Vagina (tissue), 2 donors: Measurements from ENCODE around the gene PDZK1. TPM values are rescaled to one million over a fixed set of nuclear protein-coding genes. Genes with fewer than 3 reads are reported as not detected.
"Not testable (repeated sequence)": the region's sequence is repeated elsewhere in the genome, so short reads cannot be mapped to it uniquely, and the experiment has no call there.

Experiments
- DNase-seq, 2 donors: peaks; one replicate each; pipeline ENCODE4 v3.0.0-alpha.2; 2017; ENCODE audit errors: extremely low spot score in 2 of 2
- H3K27ac ChIP-seq: fragments of 200-600 bp; sonication (generic); one replicate; pipeline ENCODE4 v1.5.1; 2019
- H3K27me3 ChIP-seq: fragments of 200-600 bp; sonication (generic); one replicate; pipeline ENCODE4 v1.5.1; 2019
- H3K36me3 ChIP-seq, 2 donors: fragments of 200-600 bp; sonication (generic); one replicate each; pipeline ENCODE4 v1.5.1; 2017 to 2019
- H3K4me1 ChIP-seq: fragments of 200-600 bp; sonication (generic); one replicate; pipeline ENCODE4 v1.5.1; 2019
- H3K4me3 ChIP-seq, 2 donors: fragments of 200-600 bp; sonication (generic); 1 replicate in 1 of 2; 2 replicates in 1 of 2; pipeline ENCODE4 v1.5.1; 2016 to 2019
- H3K9me3 ChIP-seq: fragments of 200-600 bp; sonication (generic); one replicate; pipeline ENCODE4 v1.5.1; 2019
- CTCF ChIP-seq, 3 experiments: fragments of 450-650 bp in 2 of 3; fragments of 200-600 bp in 1 of 3; sonication (generic) in 1 of 3; IDR thresholded peaks; one replicate each; pipeline ENCODE4 v1.5.1; 2017 to 2019; ENCODE audit warnings: antibody characterized with exemption in 3 of 3, mild to moderate bottlenecking in 2 of 3, moderate library complexity in 2 of 3
- POLR2A ChIP-seq, 2 donors: fragments of 450-650 bp; IDR thresholded peaks; one replicate each; pipeline ENCODE4 v1.6.1; 2017; ENCODE audit warnings: antibody characterized with exemption in 2 of 2, mild to moderate bottlenecking in 2 of 2, moderate library complexity in 2 of 2
- POLR2AphosphoS5 ChIP-seq, 2 donors: sonication (generic); formaldehyde crosslinking; IDR thresholded peaks; one replicate each; pipeline ENCODE4 v1.9.0; 2017; ENCODE audit warnings: antibody characterized with exemption in 2 of 2, mild to moderate bottlenecking in 2 of 2, low read depth in 1 of 2; ENCODE audit not compliant: insufficient read depth in 1 of 2
- intact Hi-C: fragments of 100-400 bp; cut with DNase I; formaldehyde crosslinking; loops from one replicate; pipeline ENCODE4 v1.15.1; 2023
- total RNA-seq: library from RNA; depleted of rRNA; stranded (reverse); fragments of >200 nt; gene quantifications from one replicate; pipeline ENCODE4 v1.2.3, GENCODE V29; 2016

The PDZK1 gene
- total RNA-seq, 1 donor from 2014 or later, result 0.49 TPM

DNA sequence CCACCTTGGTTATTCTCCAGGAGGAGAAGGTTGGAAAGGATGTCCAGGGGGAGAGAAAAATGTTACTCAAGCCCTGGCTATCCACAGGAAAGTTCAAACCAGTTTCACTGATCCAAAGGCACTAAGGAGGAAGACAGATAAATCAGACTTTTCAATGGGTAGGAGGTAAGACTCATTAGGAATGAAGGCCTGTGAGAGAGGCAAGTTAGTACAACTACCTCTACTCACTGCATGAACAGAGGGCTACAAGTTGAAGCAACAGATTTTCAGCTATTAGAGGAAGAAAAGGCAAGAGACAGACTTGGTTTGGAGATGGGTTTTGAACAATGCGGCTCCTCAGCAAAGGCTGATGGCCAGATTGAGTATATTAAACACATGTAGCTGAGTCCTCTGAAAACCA lies 29.0 kb upstream of the PDZK1 start:
- peaks cover 0 to 4% of the 10 kb centered on the region in 2 donors for H3K36me3 ChIP-seq
- DNase-seq, result no peak
- no peaks in the 10 kb centered on the region for H3K27me3 ChIP-seq
- H3K4me3 ChIP-seq, result no peak overlapping the region
- no peaks in the 10 kb centered on the region for H3K9me3 ChIP-seq
- H3K4me1 ChIP-seq, result no peaks in the 10 kb centered on the region
- TF ChIP-seq POLR2A (IDR thresholded peaks at IDR 0.05), result no peak
- TF ChIP-seq CTCF (IDR thresholded peaks at IDR 0.05), result no peak
- no peak for TF ChIP-seq POLR2AphosphoS5 (IDR thresholded peaks at IDR 0.05; ENCODE audit: insufficient read depth in 1 of 2, low read depth in 1 of 2)
- intact Hi-C loops, result no loop called here
- H3K27ac ChIP-seq, result no peak overlapping the region

DNA sequence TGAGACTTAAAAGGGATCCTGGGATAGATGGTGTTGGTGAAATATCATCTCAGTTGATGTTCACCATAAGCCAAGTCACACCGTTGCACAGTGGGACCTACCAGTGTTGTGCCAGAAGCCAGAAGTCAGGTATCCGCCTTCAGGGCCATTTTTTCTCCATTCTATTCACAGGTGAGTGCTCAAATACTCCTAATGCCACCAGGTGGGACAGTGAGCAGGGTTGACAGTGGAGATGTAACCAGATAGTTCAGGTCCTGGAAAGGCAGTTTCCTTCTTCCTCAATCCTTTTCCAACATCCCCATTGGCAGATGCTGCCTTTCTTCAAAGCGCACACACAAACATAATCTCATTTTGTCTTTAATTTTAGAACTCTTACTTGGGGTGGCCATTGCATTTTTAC lies 23.7 kb upstream of the PDZK1 start:
- DNase-seq, result no peak

GRCh38 chr1:145730467-145730866 lies 23.3 kb upstream of the PDZK1 start:
- TF ChIP-seq POLR2A (IDR thresholded peaks at IDR 0.05) (no peak), POLR2AphosphoS5 (IDR thresholded peaks at IDR 0.05; ENCODE audit: insufficient read depth in 1 of 2, low read depth in 1 of 2) (no peak), CTCF (IDR thresholded peaks at IDR 0.05) (no peak)
- no peaks in the 10 kb centered on the region for H3K9me3 ChIP-seq
- H3K36me3 ChIP-seq, result no peaks in the 10 kb centered on the region
- intact Hi-C loops, result no loop called here
- H3K27me3 ChIP-seq, result no peaks in the 10 kb centered on the region
- DNase-seq, result no peak
- H3K4me3 ChIP-seq, result no peak overlapping the region
- no peak overlapping the region for H3K27ac ChIP-seq
- H3K4me1 ChIP-seq, result no peaks in the 10 kb centered on the region

More for the DNA sequence above, 23.7 kb upstream of the PDZK1 start:
- H3K4me1 ChIP-seq, result no peaks in the 10 kb centered on the region
- H3K27me3 ChIP-seq, result no peaks in the 10 kb centered on the region
- H3K4me3 ChIP-seq, result no peak overlapping the region
- TF ChIP-seq CTCF (IDR thresholded peaks at IDR 0.05) (no peak), POLR2A (IDR thresholded peaks at IDR 0.05) (no peak), POLR2AphosphoS5 (IDR thresholded peaks at IDR 0.05; ENCODE audit: insufficient read depth in 1 of 2, low read depth in 1 of 2) (no peak)
- H3K27ac ChIP-seq, result no peak overlapping the region
- H3K9me3 ChIP-seq, result no peaks in the 10 kb centered on the region
- no peaks in the 10 kb centered on the region for H3K36me3 ChIP-seq
- intact Hi-C loops, result no loop called here

GRCh38 chr1:145729666-145730436 lies 22.7 kb upstream of the PDZK1 start:
- Histone ChIP-seq H3K27me3 (no peaks in the 10 kb centered on the region), H3K4me1 (no peaks in the 10 kb centered on the region), H3K4me3 (no peak overlapping the region), H3K27ac (no peak overlapping the region), H3K36me3 (no peaks in the 10 kb centered on the region), H3K9me3 (no peaks in the 10 kb centered on the region)
- TF ChIP-seq CTCF (IDR thresholded peaks at IDR 0.05), result no peak
- TF ChIP-seq POLR2AphosphoS5 (IDR thresholded peaks at IDR 0.05; ENCODE audit: insufficient read depth in 1 of 2, low read depth in 1 of 2), result no peak
- no peak for TF ChIP-seq POLR2A (IDR thresholded peaks at IDR 0.05)
- intact Hi-C loops, result no loop called here
- no peak for DNase-seq

- H3K4me1 ChIP-seq, result no peaks in the 10 kb centered on the region
- intact Hi-C loops, result no loop called here
- H3K9me3 ChIP-seq, result no peaks in the 10 kb centered on the region
- H3K36me3 ChIP-seq, result no peaks in the 10 kb centered on the region
- TF ChIP-seq POLR2AphosphoS5 (IDR thresholded peaks at IDR 0.05; ENCODE audit: insufficient read depth in 1 of 2, low read depth in 1 of 2), result no peak
- no peak for TF ChIP-seq CTCF (IDR thresholded peaks at IDR 0.05)
- TF ChIP-seq POLR2A (IDR thresholded peaks at IDR 0.05), result no peak
- H3K27me3 ChIP-seq, result no peaks in the 10 kb centered on the region
- H3K27ac ChIP-seq, result no peak overlapping the region
- no peak overlapping the region for H3K4me3 ChIP-seq
- DNase-seq, result no peak
These were observed 22.0 kb upstream of the PDZK1 start for GRCh38 chr1:145729196-145729595.

DNA sequence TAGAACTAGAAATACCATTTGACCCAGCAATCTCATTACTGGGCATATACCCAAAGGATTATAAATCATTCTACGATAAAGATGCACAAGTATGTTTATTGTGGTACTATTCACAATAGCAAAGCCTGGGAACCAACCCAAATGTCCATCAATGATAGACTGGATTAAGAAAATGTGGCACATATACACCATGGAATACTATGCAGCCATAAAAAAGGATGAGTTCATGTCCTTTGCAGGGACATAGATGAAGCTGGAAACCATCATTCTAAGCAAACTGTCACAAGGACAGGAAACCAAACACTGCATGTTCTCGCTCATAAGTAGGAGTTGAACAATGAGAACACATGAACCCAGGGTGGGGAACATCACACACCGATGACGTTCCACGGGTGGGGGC lies 19.0 kb upstream of the PDZK1 start:
- H3K9me3 ChIP-seq, H3K36me3 ChIP-seq, DNase-seq, H3K27ac ChIP-seq, H3K4me1 ChIP-seq, H3K27me3 ChIP-seq, intact Hi-C loops, H3K4me3 ChIP-seq: not testable (repeated sequence)
